GM04503 (cell line): ENCODE results near the gene PCSK4.
"Not testable (repeated sequence)": the region's sequence is repeated elsewhere in the genome, so short reads cannot be mapped to it uniquely, and the experiment has no call there.

Source experiments
- DNase-seq: peaks from one replicate; pipeline ENCODE4 v3.0.0-alpha.2; 2012; ENCODE audit warnings: low read depth

Gene PCSK4

GRCh38 chr19:1505012-1505411 is 14.9 kb upstream of the PCSK4 start:
- DNase-seq, result no peak

DNA sequence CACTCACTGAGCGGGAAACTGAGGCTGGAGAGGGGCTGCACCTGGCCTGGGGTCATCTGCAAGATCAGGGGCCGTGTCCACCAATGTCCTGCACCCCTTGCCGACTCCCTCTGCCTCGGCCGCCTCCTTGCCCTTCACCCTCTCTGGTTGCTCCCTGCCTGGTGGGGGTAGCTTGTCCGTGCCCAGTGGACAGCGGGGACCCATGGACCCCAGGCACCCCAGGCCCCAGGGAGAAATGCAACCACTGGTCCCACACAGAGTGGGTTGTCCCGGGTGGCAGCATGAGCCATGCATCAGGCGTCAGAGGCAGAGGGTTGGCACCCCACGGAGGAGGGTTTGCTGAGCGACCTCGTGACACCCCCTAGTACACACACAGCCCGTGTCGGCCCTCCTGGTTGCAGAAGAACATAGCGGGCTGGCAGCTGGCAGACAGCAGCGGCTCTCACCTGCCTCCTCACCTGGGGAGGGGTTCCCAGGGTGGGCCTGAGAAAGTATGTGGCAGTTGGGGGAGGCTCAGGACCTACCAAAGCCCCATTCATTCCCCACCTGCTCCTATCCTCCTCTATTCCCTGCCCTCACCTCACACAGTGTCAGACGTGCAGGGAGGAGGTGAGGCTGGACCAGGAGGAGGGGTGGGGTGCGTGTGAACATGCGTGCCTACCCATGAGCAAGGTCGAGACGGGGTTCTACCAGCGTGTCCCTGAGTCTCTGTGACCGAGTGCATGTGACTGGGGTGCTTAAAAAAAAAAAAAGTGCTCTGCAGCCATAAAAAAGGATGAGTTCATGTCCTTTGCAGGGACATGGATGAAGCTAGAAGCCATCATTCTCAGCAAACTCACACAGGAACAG is 14.0 kb upstream of the PCSK4 start:
- no peak for DNase-seq

DNA sequence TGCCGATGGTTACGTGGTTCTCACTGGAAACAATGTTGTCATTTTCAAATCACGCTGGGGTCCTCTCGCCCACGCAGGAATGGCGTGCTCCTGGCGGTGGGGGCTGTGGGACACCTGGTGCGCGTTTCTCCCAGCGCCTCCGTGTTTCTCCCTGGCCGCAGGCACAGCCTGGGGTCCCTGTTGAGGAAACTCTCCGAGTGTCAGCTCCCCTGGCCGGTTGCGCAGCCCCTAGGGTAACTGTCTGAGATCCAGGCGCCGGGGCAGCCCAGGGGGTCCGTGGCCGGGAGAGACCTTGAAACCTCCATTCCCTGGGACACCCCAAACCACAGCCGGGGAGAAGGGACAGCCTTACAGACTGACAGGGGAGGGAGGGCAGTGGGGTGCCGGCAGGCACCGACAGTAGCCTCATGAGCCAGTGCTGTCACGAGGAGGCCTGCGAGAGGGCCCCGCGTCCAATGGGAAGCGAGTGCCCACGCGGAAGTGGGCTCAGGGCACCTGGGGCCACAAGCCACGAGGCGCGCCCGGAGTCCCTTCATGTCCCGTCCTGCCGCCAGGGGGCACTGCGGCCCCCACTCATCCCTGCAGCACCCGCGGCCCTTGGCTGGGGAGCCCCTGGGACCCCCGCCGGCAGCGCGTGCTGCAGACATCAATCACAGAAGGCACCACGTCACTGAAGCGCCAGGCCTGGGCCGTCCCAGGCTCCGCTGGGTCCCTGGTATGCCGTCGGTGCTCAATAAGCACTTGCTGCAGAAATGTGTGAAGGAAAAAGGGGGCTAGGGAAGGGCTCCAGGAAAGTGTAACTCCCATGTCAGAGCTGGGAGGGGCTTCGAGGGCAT is 13.2 kb upstream of the PCSK4 start:
- DNase-seq, result no peak

- no peak for DNase-seq
Observed at GRCh38 chr19:1502433-1503088, 12.4 kb upstream of the PCSK4 start.

DNA sequence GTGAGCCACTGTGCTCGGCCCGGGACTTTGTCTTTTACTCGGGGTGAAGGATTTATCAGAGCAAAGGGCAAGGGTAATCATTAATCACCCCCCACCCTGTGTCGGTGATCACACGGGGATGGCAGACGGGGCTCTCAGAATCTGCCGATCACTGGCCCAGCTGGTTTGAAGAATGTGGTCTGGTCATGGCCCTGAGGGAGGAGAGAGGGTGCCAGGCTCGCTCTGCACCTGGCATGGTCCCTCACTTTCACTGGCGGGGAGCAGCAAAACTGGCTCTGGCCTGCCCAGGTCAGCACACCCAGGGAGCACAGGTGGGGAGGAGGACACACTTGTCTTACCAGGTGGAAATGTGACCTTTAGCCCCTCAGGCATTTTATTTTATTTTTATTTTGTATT is 11.0 kb upstream of the PCSK4 start:
- no peak for DNase-seq

DNA sequence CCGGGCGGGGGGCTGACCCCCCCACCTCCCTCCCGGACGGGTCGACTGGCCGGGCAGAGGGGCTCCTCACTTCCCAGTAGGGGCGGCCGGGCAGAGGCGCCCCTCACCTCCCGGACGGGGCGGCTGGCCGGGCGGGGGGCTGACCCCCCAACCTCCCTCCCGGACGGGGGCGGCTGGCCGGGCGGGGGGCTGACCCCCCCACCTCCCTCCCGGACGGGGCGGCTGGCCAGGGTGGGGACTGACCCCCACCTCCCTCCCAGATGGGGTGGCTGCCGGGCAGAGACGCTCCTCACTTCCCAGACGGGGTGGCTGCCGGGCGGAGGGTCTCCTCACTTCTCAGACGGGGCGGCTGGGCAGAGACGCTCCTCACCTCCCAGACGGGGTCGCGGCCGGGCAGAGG is 9.1 kb upstream of the PCSK4 start:
- DNase-seq, result not testable (repeated sequence)

- no peak for DNase-seq
Observed at GRCh38 chr19:1497578-1498235, 7.6 kb upstream of the PCSK4 start.

- no peak for DNase-seq
Observed at GRCh38 chr19:1496714-1497577, 6.8 kb upstream of the PCSK4 start.

DNA sequence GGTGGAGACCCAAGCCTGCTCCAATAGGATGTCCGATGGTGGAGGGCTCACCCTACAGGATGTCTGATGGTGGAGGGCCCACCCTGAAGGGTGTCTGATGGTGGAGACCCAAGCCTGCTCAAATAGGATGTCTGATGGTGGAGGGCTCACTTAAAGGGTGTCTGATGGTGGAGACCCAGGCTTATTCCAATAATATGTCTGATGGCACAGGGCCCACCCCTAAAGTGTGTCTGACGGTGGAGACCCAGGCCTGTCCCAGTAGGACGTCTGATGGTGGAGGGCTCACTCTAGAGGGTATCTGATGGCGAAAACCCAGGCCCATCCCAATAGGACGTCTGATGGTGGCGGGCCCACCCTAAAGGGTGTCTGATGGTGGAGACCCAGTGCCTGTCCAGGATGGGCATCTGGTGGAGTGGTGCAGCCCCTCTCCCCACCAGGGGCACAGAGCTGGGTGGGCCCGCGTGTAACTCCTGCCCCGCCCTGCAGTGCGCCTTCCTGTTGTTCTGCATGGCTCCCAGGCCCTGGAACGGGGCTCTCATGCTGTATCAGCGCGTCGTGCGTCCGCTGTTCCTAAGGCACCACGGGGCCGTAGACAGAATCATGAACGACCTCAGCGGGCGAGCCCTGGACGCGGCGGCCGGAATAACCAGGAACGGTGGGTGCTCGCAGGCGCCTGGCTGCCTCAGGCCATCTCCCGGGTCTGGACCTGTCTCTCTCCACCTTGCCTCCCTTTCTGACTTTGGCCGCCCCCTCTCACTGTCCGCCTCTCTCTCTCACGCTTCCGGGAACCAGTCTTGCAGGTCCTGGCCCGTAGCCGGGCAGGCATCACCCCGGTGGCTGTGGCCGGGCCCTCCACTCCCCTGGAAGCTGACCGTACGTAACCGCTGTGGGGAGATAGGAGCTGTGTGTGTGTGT is 5.9 kb upstream of the PCSK4 start:
- no peak for DNase-seq

GRCh38 chr19:1495051-1495798 is 5.1 kb upstream of the PCSK4 start:
- no peak for DNase-seq

- DNase-seq, result no peak
Observed at GRCh38 chr19:1494115-1494815, 4.1 kb upstream of the PCSK4 start.

- no peak for DNase-seq
Observed at GRCh38 chr19:1492474-1493006, 2.4 kb upstream of the PCSK4 start.

GRCh38 chr19:1491849-1492170 is 1.7 kb upstream of the PCSK4 start:
- DNase-seq, result no peak

GRCh38 chr19:1491114-1491848 is 1.1 kb upstream of the PCSK4 start, which contains the start of gene REEP6:
Gene REEP6, plus strand, starts transcription at chr19:1491181. Its CDS starts 89 bp downstream, at chr19:1491270.
- DNase-seq, result no peak

- DNase-seq, result no peak
Observed at GRCh38 chr19:1489463-1490310, 463 bp downstream of the PCSK4 start.

- no peak for DNase-seq
Observed at GRCh38 chr19:1488282-1488601, 1.9 kb downstream of the PCSK4 start.
